NB4 (cell line): Measurements from ENCODE around the gene RAN.

Experiments
- CTCF ChIP-seq: IDR thresholded peaks from one replicate; pipeline ENCODE4 v1.5.1; 2012; ENCODE audit warnings: low read depth, low read length
- POLR2A ChIP-seq: IDR thresholded peaks from 2 replicates; pipeline ENCODE4 v1.6.1; 2011; ENCODE audit warnings: mild to moderate bottlenecking; ENCODE audit not compliant: insufficient read length; ENCODE audit errors: extremely low read depth

GRCh38 chr12:130839770-130840404 lies 32.0 kb upstream of the RAN start:
- TF ChIP-seq CTCF (no peak), POLR2A (no peak)
